ENCODE data around the gene RPL29.

- TF ChIP-seq CTCF (IDR thresholded peaks at IDR 0.05; ENCODE audit: insufficient read depth, low read length, poor library complexity, severe bottlenecking) (no peak), EZH2phosphoT487 (conservative IDR thresholded peaks at IDR 0.05; ENCODE audit: low read length) (no peak)
These were observed 41.6 kb downstream of the RPL29 start for GRCh38 chr3:51954105-51954504.

Measured in SU-DHL-6 (cell line).